ENCODE results near the gene CAMTA1.
"Not testable (repeated sequence)": the region's sequence is repeated elsewhere in the genome, so short reads cannot be mapped to it uniquely, and the experiment has no call there.

Gene CAMTA1

DNA sequence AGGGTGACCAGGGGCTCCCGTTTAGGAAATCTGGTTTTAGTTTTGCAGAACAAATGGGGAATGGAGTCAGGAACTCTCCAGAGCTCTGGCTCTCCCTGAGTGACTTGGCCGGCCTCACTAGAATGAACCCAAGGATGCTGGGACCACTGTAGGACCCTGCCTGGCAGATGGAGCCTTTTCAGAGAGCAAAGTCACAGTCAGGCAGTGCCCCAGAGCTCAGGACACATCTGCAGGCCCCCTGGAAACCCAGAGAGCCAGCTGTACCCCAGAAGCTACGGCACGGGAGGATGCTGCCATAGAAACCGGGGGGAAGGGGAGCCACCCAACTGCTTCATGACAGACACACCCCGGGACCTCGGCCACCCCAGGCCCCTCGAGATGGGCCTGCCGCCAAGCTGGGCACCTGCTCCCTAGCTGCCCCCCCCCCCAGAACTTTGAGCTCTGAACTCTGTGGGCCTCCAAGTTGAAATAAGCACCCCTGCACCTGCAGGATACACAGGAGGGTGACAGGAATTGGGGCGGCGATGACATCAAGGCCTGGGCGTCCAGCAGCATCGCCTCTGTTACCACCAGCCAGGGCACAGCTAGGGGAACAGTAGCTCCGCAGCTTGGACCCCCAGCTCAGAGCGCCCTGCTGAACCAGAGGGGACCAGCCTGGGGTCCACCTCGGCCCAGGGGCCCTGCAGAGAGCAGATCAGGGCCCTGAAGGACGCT lies 894.1 kb downstream of the CAMTA1 start:
- no peak for DNase-seq (ENCODE audit: low read depth)

DNA sequence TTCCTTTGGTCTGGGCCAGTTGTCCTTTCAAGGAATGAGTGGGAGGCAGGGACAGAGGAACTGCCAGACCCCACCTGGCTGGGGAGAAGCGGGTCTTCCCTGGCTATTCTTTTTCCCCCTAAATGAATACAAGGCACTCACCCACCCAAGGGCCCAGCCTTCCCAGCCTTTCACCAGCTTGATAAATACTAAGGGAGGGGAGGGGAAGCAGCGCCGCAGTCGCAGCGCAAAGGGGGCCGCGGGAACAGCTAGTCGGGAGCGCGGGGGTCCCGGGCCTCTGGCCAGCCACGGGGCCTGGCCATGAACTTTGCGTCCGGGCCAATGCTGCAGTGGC lies 894.6 kb downstream of the CAMTA1 start:
- DNase-seq (ENCODE audit: low read depth) = no peak

DNA sequence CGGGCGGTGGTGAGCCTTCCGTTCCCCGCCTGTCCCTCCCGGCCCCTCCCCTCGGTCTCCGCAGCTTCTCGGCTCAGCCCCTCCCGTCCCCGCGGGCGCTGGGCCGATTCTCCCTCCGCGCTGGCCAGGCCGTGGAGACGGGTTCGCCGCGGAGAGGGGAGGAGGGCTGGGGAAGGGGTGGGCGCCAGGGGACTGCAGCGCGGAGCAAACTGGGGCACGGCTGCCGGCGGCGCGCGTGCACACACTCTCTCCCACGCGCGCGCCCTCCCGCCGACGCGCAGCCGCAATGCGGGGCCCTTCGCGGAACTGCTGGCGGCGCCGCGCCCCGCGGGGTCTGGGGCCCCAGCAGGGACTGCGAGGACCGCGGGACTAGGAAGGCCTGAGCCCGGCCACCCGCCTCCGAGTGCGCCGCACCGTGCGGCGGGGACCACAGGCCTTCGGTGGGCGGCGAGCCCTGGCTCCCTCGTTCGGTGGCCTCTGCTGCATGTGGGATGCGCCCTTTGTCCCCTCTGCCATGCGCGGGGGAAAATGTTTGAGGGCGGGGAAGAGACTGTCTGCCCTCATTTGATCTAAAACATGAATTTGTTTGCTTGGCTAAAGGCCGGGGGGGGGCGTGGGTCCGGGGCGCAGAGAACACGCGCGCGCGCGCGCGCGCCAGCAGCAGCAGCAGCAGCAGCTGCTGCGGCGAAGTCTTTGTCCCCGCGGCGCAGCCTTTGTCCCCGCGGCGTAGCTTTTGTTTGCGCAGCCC lies 895.1 kb downstream of the CAMTA1 start:
- DNase-seq (ENCODE audit: low read depth) = peak; percentile 5

DNA sequence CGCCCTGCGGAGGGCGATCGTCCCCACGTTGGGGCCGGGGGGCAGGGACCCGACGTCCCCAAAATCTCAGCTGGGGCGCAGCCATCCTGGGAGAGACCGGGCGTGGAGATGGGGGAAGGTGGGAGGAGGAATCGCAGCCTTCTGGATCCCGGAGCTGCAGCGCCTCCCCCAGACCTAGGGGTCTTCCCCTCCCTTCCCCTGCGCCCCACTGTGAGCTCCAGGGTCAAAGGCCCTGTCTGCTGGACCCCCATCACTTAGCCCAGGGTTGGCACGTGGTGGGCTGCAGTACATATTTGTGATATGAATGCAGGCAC lies 895.7 kb downstream of the CAMTA1 start:
- DNase-seq (ENCODE audit: low read depth) = no peak

DNA sequence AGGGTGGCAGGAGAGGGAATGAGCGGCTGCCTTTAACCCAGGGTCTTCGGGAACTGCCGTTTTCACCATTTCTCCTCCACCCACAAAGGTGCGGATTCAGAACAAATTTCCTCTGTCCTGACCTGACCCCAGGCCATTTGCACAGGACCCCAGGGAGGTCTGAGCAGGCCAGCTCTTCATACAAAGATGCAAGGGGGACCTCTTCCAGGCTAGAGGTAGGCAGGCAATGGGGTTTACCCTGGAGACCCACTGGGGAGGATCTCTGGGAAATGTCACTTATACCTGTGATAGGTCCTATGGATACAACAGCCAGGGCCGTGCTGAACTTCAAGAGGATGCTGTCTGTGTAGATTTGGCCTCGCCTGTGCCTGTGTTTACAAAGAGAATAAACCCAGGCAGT lies 896.1 kb downstream of the CAMTA1 start:
- DNase-seq (ENCODE audit: low read depth) = no peak

DNA sequence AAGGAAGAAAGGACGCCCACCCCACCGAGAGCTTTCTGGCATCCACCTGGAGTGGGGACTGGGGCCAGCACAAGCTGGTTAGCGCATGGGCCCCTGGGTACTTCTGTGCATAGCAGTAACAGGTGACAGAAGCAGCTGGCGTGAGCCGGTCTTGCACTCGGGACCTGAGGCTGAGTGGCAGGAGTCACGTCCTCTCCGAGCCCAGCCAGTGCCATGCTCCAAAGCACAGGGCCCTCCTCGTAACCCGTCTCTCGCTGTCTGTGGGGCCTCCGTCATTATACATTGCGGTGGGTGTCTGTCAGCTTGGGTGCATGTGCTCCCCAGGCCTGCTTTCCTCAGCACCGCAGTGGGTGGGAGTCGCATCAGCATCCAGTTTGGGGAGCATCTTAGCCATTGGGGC lies 898.3 kb downstream of the CAMTA1 start:
- no peak for DNase-seq (ENCODE audit: low read depth)

DNA sequence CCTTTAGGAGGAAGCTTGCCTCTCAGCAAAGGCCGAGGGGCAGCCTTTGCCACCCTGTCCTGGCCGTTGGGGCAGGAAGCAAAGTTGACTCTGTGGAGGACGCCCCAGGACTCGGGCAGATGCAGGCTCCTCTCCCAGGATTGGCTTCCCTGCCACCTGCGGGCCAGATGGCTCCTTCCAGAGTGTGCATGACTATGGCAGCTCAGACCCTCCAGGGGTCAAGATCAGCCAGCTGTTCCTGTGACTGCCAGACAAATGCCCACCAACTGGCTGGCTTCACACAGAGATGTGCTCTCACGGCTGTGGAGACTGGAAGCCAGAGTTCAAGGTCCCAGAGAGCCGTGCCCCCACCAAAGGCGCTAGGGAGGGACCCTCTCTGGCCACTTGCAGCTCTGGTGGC lies 898.9 kb downstream of the CAMTA1 start:
- DNase-seq (ENCODE audit: low read depth) = no peak

DNA sequence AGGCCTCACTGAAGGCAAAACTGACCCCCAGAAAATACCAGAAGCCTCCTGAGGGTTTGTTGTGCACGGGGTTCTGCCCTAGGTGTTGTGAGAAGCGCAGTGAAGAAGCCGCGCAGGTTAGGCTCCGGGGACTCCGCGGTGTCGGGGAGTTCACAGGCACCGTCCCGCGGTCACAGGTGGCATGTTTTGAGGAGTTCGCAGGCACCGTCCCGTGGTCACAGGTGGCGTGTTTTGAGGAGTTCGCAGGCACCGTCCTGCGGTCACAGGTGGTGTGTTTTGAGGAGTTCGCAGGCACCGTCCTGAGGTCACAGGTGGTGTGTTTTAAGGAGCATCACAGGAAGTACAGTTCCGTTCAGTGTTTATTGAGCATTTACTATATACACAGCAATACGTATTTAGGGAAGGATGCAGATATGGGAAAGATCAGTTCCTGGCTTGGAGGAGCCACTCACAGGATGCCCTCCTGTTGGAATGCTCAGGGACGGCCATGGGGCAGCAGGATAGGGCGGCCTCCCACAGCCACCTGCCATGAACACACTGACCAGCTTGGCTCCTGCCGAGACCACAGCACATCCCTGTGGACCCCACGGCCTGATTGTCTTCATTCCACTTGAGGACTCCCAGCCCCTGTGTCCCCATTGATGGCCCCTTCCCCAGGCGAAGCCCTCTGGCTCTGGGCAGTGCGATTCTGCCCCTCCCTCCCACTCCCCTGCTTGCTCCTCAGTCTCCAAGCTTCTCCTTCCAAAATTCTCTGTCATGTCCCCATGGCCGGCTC lies 899.8 kb downstream of the CAMTA1 start:
- no peak for DNase-seq (ENCODE audit: low read depth)

DNA sequence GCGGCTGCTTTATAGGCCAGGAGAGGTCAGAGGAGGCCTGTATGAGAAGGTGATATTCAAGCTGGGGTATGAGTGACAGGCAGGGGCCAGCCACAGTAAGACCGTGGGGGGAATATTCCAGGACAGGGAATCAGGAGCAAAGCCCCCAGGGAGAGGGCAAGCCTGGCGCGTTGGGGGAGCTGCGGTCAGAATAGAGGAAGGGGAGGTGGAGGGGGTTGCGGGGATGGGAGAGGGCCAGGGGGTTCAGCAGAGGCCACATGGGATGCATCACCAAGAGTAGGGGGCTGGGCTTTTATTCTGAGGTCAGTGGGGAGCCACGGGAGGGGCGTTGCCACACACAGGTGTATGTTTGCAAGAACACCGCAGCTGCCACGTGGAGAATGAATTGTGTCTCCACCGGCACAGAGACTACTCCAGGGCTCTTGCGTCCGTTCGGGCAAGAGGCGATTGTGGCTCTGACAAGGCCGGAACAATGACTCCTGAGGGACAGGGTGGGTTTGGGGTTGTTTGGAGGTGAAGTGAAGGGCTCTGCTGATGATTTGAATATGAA lies 901.1 kb downstream of the CAMTA1 start:
- DNase-seq (ENCODE audit: low read depth) = no peak

DNA sequence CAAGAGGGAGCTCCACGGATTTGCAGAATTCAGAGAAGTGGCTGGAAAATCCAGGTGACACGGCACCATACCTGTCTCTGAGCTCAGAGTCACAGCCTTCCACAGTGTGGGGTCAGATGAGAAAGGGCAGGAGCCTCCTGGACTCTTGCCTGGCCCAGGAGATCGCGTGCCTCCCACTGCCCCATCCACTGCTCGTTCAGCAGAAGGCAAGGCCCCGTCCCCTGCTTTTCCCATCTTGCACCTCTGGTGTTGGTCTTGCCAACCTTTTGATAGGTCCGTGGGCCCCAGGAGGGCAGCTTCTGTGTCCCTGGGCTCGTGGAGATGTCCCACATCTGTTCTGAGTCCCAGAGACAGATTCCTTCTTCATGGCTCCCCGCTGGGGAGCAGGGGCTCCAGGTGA lies 902.2 kb downstream of the CAMTA1 start:
- DNase-seq (ENCODE audit: low read depth) = no peak

DNA sequence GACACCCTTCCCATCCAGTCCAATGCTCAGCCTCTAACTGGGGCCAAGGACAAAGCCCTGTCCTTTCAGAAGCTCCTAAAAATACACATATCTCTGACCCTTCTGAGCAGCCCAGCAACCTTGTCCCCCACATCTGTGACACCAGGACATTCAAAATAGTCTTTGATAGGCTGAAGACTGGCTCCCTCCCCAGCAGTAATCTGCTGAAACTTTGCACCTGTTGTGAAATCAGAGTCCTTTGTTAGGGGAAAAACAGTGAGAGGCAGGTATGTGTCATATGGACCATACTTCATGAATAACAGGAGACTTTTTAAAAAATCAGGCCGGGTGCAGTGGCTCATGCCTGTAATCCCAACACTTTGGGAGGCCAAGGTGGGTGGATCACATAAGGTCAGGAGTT lies 903.4 kb downstream of the CAMTA1 start:
- no peak for DNase-seq (ENCODE audit: low read depth)

DNA sequence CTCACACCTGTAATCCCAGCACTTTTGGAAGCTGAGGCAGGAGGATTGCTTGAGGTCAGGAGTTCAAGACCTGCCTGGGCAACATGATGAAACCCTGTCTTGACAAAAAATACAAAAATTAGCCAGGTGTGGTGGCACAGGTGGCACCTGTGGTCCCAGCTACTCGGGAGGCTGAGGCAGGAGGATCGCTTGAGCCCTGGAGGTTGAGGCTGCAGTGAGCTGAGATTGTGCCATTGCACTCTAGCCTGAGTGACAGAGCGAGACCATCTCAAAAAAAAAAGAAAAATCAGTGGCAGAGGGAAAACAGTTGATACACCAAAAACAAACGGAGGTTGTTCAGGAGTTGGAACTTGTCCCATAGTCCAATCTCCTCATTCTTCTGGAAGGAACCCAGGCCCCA lies 904.1 kb downstream of the CAMTA1 start:
- DNase-seq (ENCODE audit: low read depth) = not testable (repeated sequence)

DNA sequence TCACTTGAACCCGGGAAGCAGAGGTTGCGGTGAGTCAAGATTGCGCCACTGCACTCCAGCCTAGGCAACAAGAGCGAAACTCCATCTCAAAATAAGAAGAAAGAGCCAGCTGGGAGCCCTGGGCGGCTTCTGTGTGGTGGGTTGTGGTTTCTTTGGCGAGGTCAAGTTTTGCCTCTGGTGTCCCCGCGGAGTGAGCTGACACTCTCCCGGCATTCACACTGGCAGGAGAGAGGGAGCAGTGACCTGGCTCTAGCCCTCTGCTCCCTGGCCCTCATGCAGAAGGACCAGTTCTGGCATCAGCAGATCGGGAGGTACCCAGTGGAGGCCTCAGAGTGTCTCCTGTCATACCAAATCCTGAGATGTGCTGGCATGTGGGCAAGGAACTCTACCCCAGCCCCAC lies 904.8 kb downstream of the CAMTA1 start:
- no peak for DNase-seq (ENCODE audit: low read depth)

DNA sequence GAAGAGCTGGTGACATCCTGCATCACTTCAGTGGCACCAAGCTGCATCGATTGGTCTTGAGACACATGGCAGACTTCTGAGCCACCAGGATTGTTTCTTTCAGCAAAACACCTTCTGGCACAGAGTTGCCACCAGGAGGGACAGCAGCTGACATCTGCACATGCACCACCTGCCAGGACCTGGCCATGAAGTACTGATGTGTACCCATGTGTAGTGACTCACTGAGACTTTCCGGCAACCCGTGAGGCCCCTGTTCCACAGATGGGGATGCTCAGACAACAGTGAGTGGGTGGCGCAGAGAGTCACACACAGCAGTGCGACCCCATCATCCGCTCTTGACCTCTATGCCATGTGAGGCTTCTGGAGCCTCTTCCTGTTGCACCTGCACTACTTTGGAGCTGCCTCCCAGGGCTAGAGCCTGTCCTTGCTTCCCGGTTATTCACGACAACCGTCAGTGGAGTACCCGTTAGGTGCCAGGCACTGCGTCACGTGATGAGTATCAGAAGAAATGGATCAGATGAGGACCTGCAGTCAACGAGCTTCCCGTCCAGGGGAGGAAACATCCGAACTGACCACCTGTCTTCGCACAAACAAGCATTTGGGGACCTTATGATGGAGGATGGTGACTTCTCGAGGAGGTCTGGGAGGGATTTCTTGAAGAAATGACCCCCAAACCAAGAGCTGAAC lies 905.4 kb downstream of the CAMTA1 start:
- DNase-seq (ENCODE audit: low read depth) = no peak

DNA sequence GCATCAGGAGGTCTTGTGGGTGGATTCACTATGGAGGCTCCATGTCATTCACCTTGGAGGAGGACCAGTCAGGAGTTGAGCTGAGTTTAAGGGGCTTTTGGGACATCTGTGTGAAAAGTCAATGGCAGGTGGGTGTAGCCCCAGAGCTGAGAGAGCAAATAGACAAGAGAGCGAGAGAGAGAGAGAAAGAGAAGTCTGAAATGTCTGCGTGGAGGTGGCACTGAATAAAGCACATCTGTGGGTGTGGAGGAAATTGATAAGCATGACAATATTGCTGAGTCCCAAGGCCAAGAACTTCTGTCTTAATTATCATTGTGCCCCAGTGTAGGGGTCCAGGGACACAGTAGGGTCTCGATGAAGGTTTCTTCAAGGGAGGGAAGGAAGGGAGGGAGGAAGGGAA lies 906.3 kb downstream of the CAMTA1 start:
- DNase-seq (ENCODE audit: low read depth) = no peak

DNA sequence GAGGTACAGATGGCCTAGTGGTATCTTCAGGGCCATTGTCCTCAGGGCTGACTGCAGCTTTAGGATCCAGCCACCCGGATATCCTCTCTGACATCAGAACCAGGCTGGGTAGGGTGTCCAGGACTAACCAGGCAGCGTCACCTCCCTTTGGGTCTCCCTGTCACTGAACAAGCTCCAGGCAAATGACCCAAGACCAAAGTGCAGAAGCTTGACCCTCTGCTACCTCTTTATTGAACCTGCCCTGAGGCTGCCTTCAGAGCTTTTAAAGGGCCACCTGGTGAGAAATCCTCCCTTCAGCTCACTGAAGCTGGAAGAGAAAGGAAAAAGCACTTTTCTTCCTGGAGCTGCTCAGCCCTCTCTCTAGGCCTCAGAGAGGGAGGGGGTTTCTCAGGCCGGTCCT lies 906.8 kb downstream of the CAMTA1 start:
- DNase-seq (ENCODE audit: low read depth) = no peak

DNA sequence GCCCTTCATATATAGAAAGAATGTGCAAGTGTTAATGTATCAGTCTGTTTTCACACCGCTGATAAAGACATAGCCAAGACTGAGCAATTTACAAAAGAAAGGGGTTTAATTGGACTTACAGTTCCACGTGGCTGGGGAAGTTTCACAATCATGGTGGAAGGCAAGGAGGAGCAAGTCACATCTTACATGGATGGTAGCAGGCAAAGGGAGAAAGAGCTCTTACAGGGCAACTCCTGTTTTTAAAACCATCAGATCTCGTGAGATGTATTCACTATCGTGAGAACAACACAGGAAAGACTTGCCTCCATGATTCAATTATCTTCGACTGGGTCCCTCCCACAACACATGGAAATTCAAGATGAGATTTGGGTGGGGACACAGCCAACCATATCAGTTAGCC lies 907.8 kb downstream of the CAMTA1 start:
- DNase-seq (ENCODE audit: low read depth) = not testable (repeated sequence)

DNA sequence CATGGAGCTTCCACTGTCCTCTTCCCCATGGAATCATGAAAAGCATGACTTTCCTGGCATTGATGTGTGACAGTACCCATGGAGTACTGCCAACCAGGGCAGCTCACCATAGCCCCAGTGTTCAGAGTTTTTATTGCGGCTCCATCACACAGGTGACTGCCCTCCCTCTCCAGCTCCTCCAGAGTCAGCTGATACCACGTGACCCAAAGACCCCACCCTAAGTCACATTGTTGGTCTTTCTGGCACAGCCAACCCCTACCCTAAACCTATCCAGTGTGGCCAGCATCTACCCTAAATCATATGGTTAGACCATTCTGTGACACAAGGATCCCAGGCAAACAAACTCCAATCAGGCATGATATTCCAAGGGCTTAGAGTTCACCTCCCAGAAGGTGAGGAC lies 908.4 kb downstream of the CAMTA1 start:
- no peak for DNase-seq (ENCODE audit: low read depth)

DNA sequence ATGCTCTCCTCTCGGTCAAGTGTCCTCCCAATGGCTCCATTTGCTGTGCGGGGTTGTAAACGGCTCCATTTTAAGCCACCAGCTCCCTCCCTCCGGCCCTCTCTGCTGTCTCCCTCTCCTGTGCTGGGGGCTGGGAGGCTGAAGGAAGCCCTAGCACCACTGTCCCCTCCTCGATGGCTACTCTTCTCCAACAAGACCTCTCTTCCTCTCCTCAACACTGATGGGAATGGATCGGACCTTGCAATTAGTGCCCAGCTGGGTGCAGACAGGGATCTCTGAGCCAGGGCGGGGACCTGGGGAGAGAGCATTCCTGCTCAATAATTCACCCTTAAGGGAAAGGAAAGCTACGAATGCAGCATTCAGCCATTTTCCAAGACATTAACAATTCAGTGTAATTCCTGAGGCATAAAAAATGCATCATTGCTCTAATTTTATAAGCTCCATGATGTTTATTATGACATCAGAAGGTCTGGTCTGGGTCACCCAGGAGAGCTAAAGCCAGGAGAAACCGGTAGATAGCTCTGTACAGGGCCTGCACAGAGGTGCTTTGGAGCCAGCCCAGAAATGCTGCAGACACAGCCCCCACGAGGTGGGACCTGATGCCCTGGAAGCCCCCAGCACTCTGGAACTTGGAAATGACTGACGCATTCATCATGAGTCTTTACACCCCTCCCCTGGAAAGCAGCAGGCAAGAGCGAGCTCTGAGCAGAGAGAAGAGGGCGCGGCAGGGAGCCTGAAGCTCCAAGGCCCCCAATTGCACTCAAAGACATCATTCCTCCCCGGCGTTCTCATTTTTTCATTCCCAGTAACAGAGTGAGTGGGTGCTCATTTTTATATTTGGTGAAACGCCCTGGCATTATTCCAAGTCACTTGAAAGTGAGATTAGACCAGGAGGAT lies 909.6 kb downstream of the CAMTA1 start:
- no peak for DNase-seq (ENCODE audit: low read depth)

DNA sequence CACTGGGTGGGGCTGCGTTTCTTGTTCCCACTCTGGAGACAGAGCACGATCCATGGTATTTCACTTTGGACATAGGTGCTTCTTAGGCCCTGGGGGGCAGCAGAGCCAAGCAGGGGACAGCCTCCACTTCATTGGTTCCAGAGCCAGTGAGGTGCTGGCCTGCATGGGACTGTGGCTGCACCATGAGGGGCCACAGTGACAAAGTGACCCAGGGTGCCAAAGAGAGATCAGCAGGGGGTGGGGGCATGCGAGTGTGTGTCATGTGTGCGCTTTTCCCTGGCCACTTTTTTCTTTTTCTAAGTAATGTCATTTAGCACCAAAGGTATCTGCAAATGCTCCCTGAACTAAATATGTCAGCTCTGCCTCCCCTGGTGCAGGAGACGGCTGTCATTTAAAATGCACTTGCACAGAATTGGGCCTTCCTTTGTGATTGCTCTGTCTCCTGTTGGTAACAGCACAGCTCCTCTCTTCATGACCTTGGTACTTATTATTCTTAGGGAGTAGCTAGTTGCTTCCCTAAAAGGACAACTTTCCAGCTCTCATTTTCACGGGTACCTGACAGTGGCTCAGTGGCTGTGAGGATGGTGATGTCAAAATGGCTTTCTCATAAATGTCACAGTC lies 910.4 kb downstream of the CAMTA1 start:
- no peak for DNase-seq (ENCODE audit: low read depth)

DNA sequence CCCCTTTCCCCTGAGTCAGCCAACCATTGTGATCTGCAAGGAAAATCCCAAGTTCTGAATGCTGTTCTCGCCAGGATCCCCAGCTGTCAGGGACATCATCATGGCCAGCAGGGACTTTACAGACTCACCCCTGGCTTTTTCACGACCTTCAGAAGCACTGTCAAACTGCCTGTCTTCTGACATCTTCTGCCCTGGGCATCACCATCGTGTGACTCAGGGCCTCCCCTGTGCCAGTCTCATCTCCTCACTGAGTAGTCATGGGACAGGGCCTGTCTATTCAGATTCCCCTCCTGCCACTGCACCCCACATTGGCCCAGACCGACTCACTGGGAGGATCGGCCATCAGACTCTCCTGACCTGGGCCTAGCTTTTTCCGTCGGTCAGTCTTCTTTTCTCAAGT lies 913.4 kb downstream of the CAMTA1 start:
- no peak for DNase-seq (ENCODE audit: low read depth)
